HG03025 (cell line): ENCODE measurements around the gene GLCCI1.

ENCODE experiments used
- ATAC-seq: cut with Tn5 transposase; IDR thresholded peaks from one replicate; pipeline ENCODE4 v1.9.1; 2021; ENCODE audit warnings: mild to moderate bottlenecking, moderate library complexity; ENCODE audit not compliant: unreplicated experiment, low FRiP score

The GLCCI1 gene

GRCh38 chr7:7959979-7960670 is 8.5 kb upstream of the GLCCI1 start:
- peak; percentile 93 for ATAC-seq

GRCh38 chr7:7962851-7963250 is 5.7 kb upstream of the GLCCI1 start:
- no peak for ATAC-seq

GRCh38 chr7:7964250-7964649 is 4.3 kb upstream of the GLCCI1 start:
- ATAC-seq, result no peak

- no peak for ATAC-seq
Observed at GRCh38 chr7:7964691-7965090, 3.9 kb upstream of the GLCCI1 start.

- no peak for ATAC-seq
Observed at GRCh38 chr7:7965301-7965700, 3.3 kb upstream of the GLCCI1 start.

GRCh38 chr7:7966141-7966734 is 2.4 kb upstream of the GLCCI1 start:
- ATAC-seq, result no peak

- no peak for ATAC-seq
Observed at GRCh38 chr7:7967886-7968543, 581 bp upstream of the GLCCI1 start.

GRCh38 chr7:7969306-7970236 is 975 bp downstream of the GLCCI1 start:
- peak; percentile 3 for ATAC-seq

- ATAC-seq, result no peak
Observed at GRCh38 chr7:7970237-7970530, 1.6 kb downstream of the GLCCI1 start.

- ATAC-seq, result no peak
Observed at GRCh38 chr7:7970531-7971307, 2.1 kb downstream of the GLCCI1 start.

- ATAC-seq, result no peak
Observed at GRCh38 chr7:7971308-7972040, 2.9 kb downstream of the GLCCI1 start.

- ATAC-seq, result no peak
Observed at GRCh38 chr7:7972128-7972527, 3.5 kb downstream of the GLCCI1 start.

- no peak for ATAC-seq
Observed at GRCh38 chr7:7972922-7973594, 4.5 kb downstream of the GLCCI1 start.

GRCh38 chr7:7976677-7977076 is 8.1 kb downstream of the GLCCI1 start:
- no peak for ATAC-seq

- ATAC-seq, result no peak
Observed at GRCh38 chr7:7977774-7978173, 9.2 kb downstream of the GLCCI1 start.

GRCh38 chr7:7978860-7979259 is 10.3 kb downstream of the GLCCI1 start:
- ATAC-seq, result no peak

- ATAC-seq, result no peak
Observed at GRCh38 chr7:7979558-7979957, 11.0 kb downstream of the GLCCI1 start.

GRCh38 chr7:7980134-7980533 is 11.5 kb downstream of the GLCCI1 start:
- ATAC-seq, result no peak

- no peak for ATAC-seq
Observed at GRCh38 chr7:7982904-7983303, 14.3 kb downstream of the GLCCI1 start.
